ENCODE data around the gene CCBE1.
"Not testable (repeated sequence)": the region's sequence is repeated elsewhere in the genome, so short reads cannot be mapped to it uniquely, and the experiment has no call there.

The CCBE1 gene

GRCh38 chr18:59675346-59675745, 21.9 kb downstream of the CCBE1 start:
- no peak for DNase-seq

DNA sequence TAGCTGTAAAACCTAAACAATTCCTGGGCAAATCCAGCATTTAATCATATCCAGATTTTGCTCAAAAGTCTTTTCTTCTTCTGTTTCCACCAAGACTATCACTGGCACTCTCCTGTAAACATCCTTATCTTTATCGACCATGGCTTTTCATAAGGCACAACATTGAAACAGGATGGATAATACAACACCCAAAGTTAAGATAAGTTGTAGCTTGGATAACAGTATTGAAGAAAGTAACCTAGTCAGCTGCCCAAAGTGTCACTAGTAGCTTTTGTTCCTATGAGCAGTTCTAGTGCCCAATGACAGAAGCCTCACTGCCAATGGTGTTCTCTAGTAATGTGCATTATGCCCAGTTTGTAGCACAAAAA, 22.3 kb downstream of the CCBE1 start:
- DNase-seq = no peak

DNA sequence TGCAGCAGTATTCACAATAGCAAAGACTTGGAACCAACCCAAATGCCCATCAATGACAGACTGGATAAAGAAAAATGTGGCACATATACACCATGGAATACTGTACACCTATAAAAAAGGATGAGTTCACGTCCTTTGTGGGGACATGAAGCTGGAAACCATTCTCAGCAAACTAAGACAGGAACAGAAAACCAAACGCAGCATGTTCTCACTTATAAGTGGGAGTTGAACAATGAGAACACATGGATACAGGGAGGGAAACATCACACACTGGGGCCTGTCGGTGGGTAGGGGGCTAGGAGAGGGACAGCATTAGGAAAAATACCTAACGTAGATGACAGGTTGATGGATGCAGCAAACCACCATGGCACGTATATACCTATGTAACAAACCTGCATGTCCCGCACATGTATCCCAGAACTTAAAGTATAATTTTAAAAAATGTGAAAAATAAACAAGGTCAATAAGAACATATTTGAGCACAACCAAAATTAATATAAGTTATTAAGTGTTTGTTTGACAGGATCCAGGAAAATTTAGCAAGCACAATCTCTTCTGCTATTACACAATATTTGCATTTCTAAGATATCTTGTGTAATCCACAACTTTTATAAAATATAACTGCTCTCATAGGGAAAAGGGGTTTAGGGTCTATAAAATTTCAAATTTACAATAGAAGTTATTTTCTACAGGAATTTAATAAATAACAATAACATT, 22.9 kb downstream of the CCBE1 start:
- DNase-seq = no peak

GRCh38 chr18:59672235-59672711, 24.9 kb downstream of the CCBE1 start:
- no peak for DNase-seq

GRCh38 chr18:59671551-59671950, 25.7 kb downstream of the CCBE1 start:
- DNase-seq = no peak

DNA sequence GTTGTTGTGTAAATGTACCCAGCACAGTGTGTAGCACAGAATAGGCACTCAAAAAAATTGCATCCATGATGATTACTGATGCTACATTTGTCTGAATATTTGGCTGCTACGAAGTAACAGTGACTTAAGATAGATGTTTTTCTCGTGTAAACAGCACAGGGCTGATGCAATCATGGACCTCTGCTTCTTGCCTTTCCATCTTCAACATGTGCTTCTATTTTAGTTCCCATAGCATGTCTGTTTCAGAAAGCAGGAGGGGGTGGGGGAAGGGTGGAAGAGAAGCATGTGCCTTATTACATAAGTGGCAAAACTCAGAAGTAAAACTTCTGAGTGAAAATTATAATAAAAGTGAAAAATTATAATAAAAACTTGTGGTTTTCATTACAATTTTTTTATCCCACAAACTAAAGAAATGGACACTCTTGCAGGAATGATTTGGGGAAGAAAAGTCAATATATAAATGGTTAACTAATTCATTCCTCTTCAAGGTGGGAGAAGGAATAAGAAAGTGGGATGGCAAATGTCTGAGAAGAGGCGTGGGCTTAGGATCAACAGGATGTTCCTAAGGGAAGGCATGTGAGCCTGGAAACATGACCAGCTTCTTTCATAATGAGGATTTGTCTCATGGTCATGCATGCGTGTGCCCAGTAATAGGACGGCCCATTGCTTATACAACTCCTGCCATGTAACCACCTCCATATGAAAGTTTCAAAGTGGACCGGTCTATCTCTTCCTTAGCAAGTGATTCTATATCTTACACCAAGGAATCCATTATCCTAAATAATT, 27.2 kb downstream of the CCBE1 start:
- DNase-seq = no peak

DNA sequence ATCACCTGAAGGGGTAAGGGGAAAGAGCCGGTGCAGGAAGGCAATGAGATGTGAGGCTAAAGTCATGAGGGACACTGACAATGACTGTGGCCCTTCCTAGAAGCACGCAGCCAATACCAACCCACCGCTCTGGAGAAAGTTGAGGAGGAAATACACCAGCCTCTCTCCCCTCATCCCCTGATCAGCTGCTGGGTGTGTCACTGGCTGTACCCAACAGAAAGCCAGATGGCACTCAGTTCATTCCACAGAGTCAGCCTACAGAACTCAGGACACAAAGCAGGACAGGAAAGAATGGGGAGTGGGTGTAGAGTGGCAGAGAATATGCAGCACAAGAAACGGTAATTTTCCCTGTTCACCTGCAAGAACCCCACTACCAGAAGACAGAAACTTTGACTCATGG, 29.7 kb downstream of the CCBE1 start:
- DNase-seq = no peak

GRCh38 chr18:59666007-59666402, 31.2 kb downstream of the CCBE1 start:
- DNase-seq = not testable (repeated sequence)

- DNase-seq = no peak
Observed at GRCh38 chr18:59665057-59666006, 31.9 kb downstream of the CCBE1 start.

- no peak for DNase-seq
Observed at GRCh38 chr18:59664329-59664728, 32.9 kb downstream of the CCBE1 start.

DNA sequence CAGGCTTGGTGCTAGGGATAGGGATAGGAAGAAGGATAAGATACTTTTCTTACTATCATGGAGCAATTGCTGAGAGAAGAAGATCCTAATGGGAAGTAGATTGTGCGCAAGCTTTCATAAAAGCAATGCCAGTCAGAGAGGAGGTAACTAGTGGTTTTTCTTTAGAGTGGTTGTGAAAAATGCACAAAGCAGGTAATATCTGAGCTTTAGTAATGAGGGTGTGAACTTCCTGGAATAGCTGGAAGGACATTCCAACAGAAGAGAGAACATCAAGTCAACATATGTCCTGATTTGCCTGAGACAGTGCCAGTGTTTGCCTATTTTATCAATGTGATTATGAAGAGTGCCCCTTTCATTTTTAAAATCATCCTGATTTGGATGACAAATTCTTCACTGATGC, 34.1 kb downstream of the CCBE1 start:
- no peak for DNase-seq

DNA sequence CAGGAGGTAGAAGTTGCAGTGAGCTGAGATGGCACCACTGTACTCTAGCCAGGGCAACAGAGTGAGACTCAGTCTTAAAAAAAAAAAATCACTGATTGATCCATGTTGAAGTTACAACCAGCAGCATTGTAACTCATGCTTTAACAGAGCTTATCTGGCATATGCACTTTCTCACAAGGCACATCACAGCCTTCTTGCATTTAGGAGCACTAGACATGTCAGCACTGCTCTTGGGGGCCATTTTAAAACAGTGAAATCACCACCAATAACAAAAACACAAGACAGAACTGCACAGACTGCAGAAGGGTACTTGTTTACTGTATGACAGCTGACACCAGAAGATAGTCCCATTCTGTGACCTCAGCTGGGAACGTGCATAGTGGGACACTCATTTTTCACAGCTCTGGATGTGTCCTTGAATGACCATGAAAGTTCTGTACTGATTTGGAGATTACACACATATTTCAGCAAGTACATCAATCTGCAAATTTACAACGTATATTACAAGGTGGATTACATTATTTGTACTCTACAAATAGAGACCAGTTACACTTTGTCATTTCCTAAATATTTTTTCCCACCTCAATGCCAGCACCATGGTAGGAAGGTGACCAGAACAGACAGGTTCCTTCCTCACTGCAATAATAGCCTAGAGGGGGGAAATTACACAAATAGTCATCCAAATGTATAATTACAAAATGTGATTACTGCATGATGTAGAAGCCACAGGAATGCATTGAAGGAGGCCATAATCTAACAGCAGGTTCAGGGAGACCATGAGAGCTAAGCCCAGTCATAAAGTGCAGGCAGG, 35.1 kb downstream of the CCBE1 start:
- DNase-seq = no peak

DNA sequence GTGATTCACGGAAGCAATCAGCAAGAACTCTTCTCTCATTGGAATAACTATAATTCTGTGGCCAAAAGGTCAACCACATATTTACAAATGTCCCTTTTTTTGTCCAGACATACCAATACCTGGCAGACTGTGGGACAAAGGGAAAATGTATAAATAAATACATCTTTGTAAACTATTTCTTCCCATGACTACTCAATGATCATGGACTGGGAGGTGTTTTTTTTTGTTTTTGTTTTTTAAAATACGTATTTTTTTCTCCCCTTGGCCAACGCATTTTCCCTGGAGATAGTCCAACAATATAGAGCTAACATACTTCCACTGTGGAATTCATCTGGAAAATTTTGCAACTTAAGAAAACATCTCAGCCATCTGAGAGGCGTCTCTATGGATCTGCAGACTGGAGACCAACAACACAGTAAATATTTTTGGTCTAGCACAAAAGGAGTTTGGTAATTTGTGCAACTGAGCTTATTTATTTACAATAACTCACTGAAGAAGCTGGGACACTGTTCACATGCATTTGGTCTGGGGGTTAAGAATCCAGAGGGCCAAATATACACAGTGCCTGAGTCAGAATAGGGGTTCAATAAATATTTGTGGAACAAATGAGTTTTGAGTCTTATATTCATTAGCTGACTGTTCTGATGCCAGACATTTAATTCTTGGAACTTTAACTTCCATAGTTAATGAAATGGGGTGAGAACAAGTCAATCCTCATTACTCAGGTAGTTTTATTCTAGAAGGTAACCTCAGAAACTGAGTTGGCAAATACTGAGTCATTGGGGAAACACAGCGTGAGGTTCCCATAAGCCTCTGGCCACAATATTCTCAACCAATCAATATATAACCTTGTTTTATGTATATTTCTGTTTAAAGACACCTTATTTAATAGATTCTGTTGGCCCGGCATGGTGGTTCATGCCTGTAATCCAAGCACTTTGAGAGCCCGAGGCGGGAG, 36.2 kb downstream of the CCBE1 start:
- no peak for DNase-seq

- no peak for DNase-seq
Observed at GRCh38 chr18:59660366-59660765, 36.9 kb downstream of the CCBE1 start.

- no peak for DNase-seq
Observed at GRCh38 chr18:59659508-59660170, 37.6 kb downstream of the CCBE1 start.

DNA sequence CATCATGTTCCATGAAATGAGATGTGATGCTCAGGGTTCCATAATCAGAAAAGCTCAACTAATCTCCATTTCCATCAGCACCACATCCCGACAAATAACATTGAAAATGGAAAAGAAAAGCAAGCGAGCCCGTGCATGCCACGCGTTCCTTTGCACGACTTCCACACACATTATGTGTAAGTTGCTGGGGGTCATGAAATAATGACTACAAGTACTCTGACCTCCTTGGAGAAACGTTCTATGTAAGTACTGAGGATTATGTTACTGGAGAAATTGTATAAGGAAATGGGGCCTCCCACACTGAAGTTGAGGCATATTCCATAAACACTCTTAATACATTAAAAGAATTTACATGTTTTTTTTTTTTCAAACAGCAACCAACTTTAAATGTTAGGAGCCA, 38.3 kb downstream of the CCBE1 start:
- DNase-seq = no peak

DNA sequence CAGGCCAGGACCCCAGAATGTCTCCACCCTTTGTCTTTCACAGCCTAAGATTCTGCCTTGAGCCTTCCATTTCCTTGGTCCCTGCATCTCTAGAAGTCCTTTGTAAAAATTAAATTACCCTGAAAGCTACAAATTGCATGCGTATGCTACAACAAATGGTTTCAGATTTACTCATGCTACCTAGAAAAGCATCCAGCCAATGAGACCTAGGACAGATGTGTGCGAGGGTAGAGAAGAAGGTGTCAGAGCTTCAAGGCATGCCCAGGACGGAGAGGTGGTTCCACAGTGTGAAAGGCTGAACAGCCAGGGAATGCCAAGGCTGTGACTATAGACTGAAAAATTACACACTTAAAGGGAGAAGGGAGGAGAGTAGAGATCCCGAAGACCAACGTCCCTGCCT, 40.2 kb downstream of the CCBE1 start:
- no peak for DNase-seq

DNA sequence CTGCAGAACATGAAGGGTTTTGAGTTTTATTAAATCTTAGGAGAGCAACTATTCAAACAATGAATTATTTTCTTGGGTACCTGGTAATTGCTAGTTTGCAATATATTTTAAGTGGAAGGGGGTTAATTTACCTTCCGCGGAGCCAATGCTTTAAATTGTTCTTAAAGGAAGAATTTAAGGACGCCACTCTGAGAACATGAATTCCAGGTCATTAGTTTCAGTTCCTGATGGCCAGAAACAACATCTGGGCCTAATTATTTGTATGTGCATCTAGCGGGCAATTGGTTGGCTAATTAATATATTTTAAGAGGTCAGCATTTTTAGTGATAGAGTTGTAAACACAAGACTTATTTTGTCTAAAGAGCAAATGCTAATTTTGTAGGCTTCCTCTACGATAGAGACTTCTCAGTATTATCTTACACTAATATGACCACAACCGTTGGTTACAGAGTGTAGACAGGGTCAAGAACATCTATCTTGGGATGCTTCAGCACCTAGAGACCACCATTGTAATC, 40.8 kb downstream of the CCBE1 start:
- no peak for DNase-seq

- no peak for DNase-seq
Observed at GRCh38 chr18:59655676-59656075, 41.5 kb downstream of the CCBE1 start.

DNA sequence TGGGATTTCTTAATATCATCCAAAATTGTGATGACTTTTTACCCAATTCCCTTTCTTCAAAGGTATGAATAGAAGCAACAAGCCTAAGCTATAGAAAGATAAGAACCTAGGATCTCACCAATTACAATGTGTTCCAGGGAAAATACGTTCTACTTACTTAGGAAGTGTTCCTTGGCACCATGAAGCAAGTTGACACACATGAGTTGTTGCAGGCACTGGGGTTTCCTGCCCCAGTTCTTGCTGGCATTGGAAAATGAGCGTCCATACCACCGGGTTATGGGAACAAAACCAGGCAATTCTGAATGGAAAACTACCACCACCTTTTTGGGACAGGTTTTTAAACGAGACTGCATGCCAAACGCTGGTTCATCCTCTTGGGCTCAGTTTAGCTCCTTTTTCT, 46.2 kb downstream of the CCBE1 start:
- DNase-seq = no peak
